Naive B cell (primary cell): Measurements from ENCODE around the gene CCDC201. TPM values are rescaled to one million over a fixed set of nuclear protein-coding genes. Genes with fewer than 3 reads are reported as not detected.

Experiments
- ATAC-seq, 2 donors: fragments of 150-1000 bp; cut with Tn5 transposase; 2 replicates each; pipeline ENCODE4 v1.10.0; 2021; ENCODE audit warnings: low read depth in 2 of 2, mild to moderate bottlenecking in 2 of 2, moderate library complexity in 2 of 2
- DNase-seq: peaks from one replicate; pipeline ENCODE4 v3.0.0; 2022
- H3K27ac Mint-ChIP-seq, 6 donors: one replicate each; pipeline ENCODE4 v1.8.0; 2020 to 2022; ENCODE audit warnings: mild to moderate bottlenecking in 6 of 6, mixed read lengths in 6 of 6, moderate library complexity in 5 of 6, inconsistent platforms in 2 of 6
- H3K27me3 Mint-ChIP-seq, 3 donors: one replicate each; pipeline ENCODE4 v1.8.0; 2021 to 2022; ENCODE audit warnings: mixed read lengths in 3 of 3, mild to moderate bottlenecking in 1 of 3
- H3K36me3 Mint-ChIP-seq, 2 donors: one replicate each; pipeline ENCODE4 v1.8.0; 2020 to 2022; ENCODE audit warnings: mixed read lengths in 2 of 2, inconsistent platforms in 1 of 2, mild to moderate bottlenecking in 1 of 2
- H3K4me1 Mint-ChIP-seq, 3 donors: one replicate each; pipeline ENCODE4 v1.8.0; 2020 to 2022; ENCODE audit warnings: mixed read lengths in 3 of 3, inconsistent platforms in 1 of 3, mild to moderate bottlenecking in 1 of 3, moderate library complexity in 1 of 3
- H3K4me3 Mint-ChIP-seq, 8 donors: one replicate each; pipeline ENCODE4 v1.8.0; 2020 to 2022; ENCODE audit warnings: mild to moderate bottlenecking in 8 of 8, mixed read lengths in 8 of 8, moderate library complexity in 8 of 8, inconsistent platforms in 2 of 8
- H3K9me3 Mint-ChIP-seq, 7 donors: one replicate each; pipeline ENCODE4 v1.8.0; 2020 to 2022; ENCODE audit warnings: mixed read lengths in 7 of 7, mild to moderate bottlenecking in 5 of 7, inconsistent platforms in 2 of 7, moderate library complexity in 1 of 7
- polyA plus RNA-seq, 6 donors: library from polyadenylated mRNA; unstranded; fragments of 300-500 nt; fragmentation: Illumina TruSeq; gene quantifications; one replicate each; pipeline ENCODE4 v1.2.3, GENCODE V29; 2021; ENCODE audit warnings: low read depth in 6 of 6

The CCDC201 gene
- polyA plus RNA-seq, 6 donors from 2014 or later: not detected

- H3K4me3 Mint-ChIP-seq: no peak overlapping the region
- H3K27me3 Mint-ChIP-seq: peaks cover 62 to 73% (median 71%) of the 10 kb centered on the region in 3 donors
- no peaks in the 10 kb centered on the region for H3K36me3 Mint-ChIP-seq
- no peaks in the 10 kb centered on the region for H3K4me1 Mint-ChIP-seq
- DNase-seq (peak; percentile 16), ATAC-seq (no peak)
- H3K9me3 Mint-ChIP-seq: peaks cover 0 to 3% (median 0%) of the 10 kb centered on the region in 7 donors
- H3K27ac Mint-ChIP-seq: no peak overlapping the region
Measured at GRCh38 chr7:45890902-45891461, 18.1 kb upstream of the CCDC201 start.

DNA sequence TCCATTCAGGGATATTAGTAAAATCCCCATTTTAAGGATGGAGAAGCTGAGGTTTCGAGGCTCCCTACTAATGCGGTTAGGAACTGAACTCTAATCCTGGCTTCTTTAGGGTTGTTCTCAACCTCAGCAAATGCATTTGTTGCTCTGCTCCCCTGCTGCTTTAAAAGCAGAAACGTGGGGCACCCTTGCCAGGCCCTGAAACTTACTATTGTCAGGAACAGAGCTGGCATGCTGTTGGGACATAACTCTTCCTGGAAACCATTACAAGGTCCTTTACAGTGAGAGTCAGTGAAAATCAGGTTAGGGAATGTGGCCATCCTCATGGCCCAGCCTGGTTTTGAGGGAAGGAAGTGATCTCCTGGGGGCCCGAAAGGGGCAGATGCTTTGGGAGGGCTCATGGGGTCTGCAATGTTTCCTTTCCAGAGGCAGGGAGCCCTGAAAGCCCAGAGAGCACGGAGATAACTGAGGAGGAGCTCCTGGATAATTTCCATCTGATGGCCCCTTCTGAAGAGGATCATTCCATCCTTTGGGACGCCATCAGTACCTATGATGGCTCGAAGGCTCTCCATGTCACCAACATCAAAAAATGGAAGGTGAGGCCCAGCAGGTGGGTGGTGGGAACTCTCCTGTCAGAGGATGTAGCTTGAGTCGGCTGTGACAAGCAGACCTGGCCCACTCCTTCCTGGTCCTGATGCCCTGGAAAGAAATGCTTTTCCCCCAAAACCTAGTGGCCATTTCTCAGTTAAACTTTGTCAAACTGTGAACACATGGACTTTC is 17.4 kb upstream of the CCDC201 start:
- peaks cover 0 to 3% (median 0%) of the 10 kb centered on the region in 7 donors for H3K9me3 Mint-ChIP-seq
- no peak for DNase-seq
- H3K4me1 Mint-ChIP-seq: no peaks in the 10 kb centered on the region
- no peaks in the 10 kb centered on the region for H3K36me3 Mint-ChIP-seq
- ATAC-seq: no peak
- no peak overlapping the region for H3K27ac Mint-ChIP-seq
- peaks cover 62 to 70% (median 69%) of the 10 kb centered on the region in 3 donors for H3K27me3 Mint-ChIP-seq
- H3K4me3 Mint-ChIP-seq: no peak overlapping the region

DNA sequence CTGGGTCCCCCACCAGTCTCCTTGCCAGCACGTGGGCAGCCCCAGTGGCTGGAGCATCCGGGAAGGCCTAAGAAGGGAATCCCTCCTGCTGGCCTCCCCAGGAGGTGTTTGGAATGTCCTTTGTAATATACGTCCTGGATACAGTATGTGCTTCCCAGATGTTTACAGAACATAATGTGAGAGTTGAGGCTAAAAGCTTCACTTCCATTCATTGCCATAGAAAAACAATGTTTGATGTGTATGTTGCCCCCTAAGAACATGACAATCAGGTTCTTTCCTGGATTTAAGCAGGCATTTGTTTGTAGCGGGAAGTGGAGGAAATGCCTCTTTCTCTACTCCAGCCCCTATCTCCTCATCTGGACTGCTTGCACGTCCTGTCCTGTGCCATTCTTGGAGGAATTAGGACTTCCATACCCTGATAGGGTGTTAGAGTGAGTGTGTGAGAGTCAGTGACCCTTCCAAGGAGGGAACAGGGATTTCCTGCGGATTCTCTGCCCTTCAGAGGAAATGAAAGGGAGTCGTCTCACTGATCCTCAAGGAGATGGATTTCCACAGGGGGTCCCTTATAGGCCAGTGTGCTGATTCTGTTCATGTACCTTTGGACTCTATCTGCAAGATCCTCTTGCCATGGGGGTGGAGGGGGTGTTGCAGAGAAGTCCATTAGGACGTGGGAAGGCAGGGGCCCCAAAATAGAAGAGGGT is 16.6 kb upstream of the CCDC201 start:
- Mint-ChIP-seq H3K4me1 (no peaks in the 10 kb centered on the region), H3K4me3 (no peak overlapping the region), H3K9me3 (peaks cover 0 to 2% (median 0%) of the 10 kb centered on the region in 7 donors), H3K36me3 (no peaks in the 10 kb centered on the region), H3K27ac (no peak overlapping the region), H3K27me3 (peaks cover 64 to 72% (median 71%) of the 10 kb centered on the region in 3 donors)
- ATAC-seq (no peak), DNase-seq (no peak)

- H3K27ac Mint-ChIP-seq: no peak overlapping the region
- no peaks in the 10 kb centered on the region for H3K36me3 Mint-ChIP-seq
- no peaks in the 10 kb centered on the region for H3K4me1 Mint-ChIP-seq
- H3K9me3 Mint-ChIP-seq: peaks cover 0 to 2% (median 0%) of the 10 kb centered on the region in 7 donors
- no peak overlapping the region for H3K4me3 Mint-ChIP-seq
- ATAC-seq (no peak), DNase-seq (no peak)
- H3K27me3 Mint-ChIP-seq: peaks cover 60 to 72% (median 71%) of the 10 kb centered on the region in 3 donors
Measured at GRCh38 chr7:45888993-45889366, 16.1 kb upstream of the CCDC201 start.

- peaks cover 54 to 71% (median 69%) of the 10 kb centered on the region in 3 donors for H3K27me3 Mint-ChIP-seq
Measured at GRCh38 chr7:45888185-45888992, 15.5 kb upstream of the CCDC201 start, which contains the start of gene IGFBP1. IGFBP1 (plus strand) TSS chr7:45888488; CDS start chr7:45888653, 165 bp downstream.

GRCh38 chr7:45886931-45887667 is 14.2 kb upstream of the CCDC201 start:
- no peaks in the 10 kb centered on the region for H3K36me3 Mint-ChIP-seq
- ATAC-seq: no peak
- no peak overlapping the region for H3K27ac Mint-ChIP-seq
- H3K4me3 Mint-ChIP-seq: no peak overlapping the region
- peaks cover 45 to 72% (median 70%) of the 10 kb centered on the region in 3 donors for H3K27me3 Mint-ChIP-seq
- H3K9me3 Mint-ChIP-seq: peaks cover 0 to 4% (median 0%) of the 10 kb centered on the region in 7 donors
- no peak for DNase-seq
- no peaks in the 10 kb centered on the region for H3K4me1 Mint-ChIP-seq

More at GRCh38 chr7:45888185-45888992, 15.5 kb upstream of the CCDC201 start, which contains the start of gene IGFBP1:
- peak within 1 kb of the TSS in 1 of 8 donors; percentile 38 for H3K4me3 Mint-ChIP-seq
- no peaks in the 10 kb centered on the region for H3K4me1 Mint-ChIP-seq
- H3K36me3 Mint-ChIP-seq: no peaks in the 10 kb centered on the region
- H3K9me3 Mint-ChIP-seq: peaks cover 0 to 2% (median 0%) of the 10 kb centered on the region in 7 donors
- H3K27ac Mint-ChIP-seq: peak within 1 kb of the TSS in 1 of 6 donors; percentile 21
- no peak for DNase-seq
- ATAC-seq: no peak

DNA sequence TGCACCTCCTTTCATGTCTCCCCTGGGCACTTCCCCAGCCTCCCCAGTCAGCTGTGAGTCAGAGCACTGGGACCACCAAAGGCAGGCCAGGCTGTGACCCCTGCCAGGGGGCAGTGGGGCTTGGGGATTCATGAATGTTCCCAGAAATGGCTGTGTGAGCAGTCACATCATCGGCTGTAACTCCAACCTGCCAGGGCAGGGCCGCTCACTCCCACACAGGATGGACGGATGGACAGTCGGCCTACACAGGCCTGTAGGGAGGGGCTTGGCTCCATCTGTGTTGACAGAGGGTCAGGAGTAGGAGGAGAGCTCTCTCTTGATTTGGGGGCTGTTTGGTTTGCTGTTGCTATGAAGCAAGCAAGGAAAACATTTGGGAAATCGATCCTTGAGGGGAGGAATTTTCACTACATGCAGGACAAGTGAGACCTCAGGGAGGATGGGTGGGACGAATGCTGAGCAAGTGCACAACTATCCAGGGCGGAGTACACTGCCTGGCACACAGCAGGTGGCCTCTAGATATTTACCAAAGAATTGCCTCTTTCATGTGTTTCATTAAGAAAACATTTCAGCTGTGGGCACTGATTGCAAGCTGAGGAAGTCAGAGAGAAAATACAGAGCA is 12.5 kb upstream of the CCDC201 start:
- H3K4me3 Mint-ChIP-seq: no peak overlapping the region
- ATAC-seq: no peak
- no peaks in the 10 kb centered on the region for H3K4me1 Mint-ChIP-seq
- peaks cover 40 to 66% (median 55%) of the 10 kb centered on the region in 3 donors for H3K27me3 Mint-ChIP-seq
- no peak overlapping the region for H3K27ac Mint-ChIP-seq
- no peak for DNase-seq
- peaks cover 0 to 9% (median 0%) of the 10 kb centered on the region in 7 donors for H3K9me3 Mint-ChIP-seq
- H3K36me3 Mint-ChIP-seq: no peaks in the 10 kb centered on the region

DNA sequence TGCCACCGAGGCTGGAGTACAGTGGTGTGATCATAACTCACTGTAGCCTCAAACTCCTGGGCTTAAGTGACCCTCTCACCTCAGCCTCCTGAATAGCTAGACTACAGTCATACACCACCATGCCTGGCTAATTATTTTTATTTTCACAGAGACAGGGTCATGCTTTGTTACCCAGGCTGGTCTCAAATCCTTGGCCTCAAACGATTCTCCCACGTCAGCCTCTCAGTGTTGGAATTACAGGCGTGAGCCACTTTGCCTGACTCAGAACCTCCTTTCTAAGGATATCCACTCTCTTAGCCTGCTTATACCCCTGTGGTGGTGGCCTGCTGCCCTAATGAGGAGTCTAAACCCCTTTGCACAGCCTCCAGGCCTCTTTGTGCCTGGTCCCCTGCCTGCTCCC is 11.3 kb upstream of the CCDC201 start:
- ATAC-seq (no peak), DNase-seq (no peak)
- Mint-ChIP-seq H3K4me3 (no peak overlapping the region), H3K27ac (no peak overlapping the region), H3K9me3 (peaks cover 2 to 16% (median 4%) of the 10 kb centered on the region in 7 donors), H3K36me3 (no peaks in the 10 kb centered on the region), H3K27me3 (peaks cover 33 to 54% (median 45%) of the 10 kb centered on the region in 3 donors), H3K4me1 (no peaks in the 10 kb centered on the region)

DNA sequence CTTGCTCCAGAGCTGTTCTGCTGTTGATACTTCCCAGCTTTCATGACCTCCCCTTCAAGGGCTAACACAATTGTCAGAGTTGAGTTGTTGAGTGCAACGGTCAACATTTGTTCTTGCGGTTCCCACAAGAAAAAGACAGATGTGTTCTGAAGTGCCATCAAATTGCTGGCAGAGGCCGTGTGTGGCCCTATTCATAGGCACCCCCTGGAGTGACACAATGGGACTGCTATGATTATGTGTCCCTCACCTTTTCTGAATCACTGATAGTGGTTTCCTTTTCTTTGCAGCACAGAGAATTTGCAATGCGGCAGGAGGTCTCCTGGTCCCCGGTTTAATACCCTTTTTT is 9.6 kb upstream of the CCDC201 start:
- peaks cover 0 to 11% of the 10 kb centered on the region in 2 donors for H3K36me3 Mint-ChIP-seq
- no peak overlapping the region for H3K4me3 Mint-ChIP-seq

GRCh38 chr7:45881759-45882464 is 9.0 kb upstream of the CCDC201 start:
- Mint-ChIP-seq H3K36me3 (peaks cover 0 to 15% of the 10 kb centered on the region in 2 donors), H3K27me3 (peaks cover 25 to 41% (median 37%) of the 10 kb centered on the region in 3 donors), H3K4me1 (no peaks in the 10 kb centered on the region), H3K27ac (no peak overlapping the region), H3K4me3 (no peak overlapping the region), H3K9me3 (peaks cover 9 to 30% (median 21%) of the 10 kb centered on the region in 7 donors)
- no peak for DNase-seq
- ATAC-seq: no peak

More for the DNA sequence above, 9.6 kb upstream of the CCDC201 start:
- ATAC-seq (no peak), DNase-seq (no peak)
- H3K27ac Mint-ChIP-seq: no peak overlapping the region
- H3K27me3 Mint-ChIP-seq: peaks cover 27 to 46% (median 43%) of the 10 kb centered on the region in 3 donors
- H3K9me3 Mint-ChIP-seq: peaks cover 4 to 30% (median 18%) of the 10 kb centered on the region in 7 donors
- no peaks in the 10 kb centered on the region for H3K4me1 Mint-ChIP-seq

DNA sequence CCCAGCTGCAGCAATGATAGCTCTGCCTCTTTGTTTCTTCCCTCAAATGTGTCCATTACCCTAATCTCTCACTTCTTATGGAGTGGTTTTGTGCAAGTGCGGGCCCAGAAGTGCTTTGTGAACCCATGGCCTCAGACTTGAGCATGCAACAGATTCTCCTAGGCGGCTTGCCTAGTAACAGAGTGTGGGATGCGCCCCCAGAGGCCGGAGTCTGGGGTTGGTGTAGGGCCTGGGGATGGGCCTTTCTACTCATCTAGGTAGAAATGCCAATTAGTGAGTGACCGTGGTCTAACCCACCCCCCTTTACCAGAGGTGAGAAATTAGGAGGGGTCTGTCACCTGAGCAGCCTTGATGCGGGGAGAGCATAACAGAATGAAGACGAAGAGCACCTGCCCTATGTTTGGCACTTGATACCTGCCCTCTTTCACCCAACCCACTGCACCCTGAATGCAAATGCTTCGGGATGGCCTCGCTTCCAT is 8.4 kb upstream of the CCDC201 start:
- H3K4me1 Mint-ChIP-seq: no peaks in the 10 kb centered on the region
- peaks cover 9 to 30% (median 21%) of the 10 kb centered on the region in 7 donors for H3K9me3 Mint-ChIP-seq
- peaks cover 19 to 35% (median 32%) of the 10 kb centered on the region in 3 donors for H3K27me3 Mint-ChIP-seq
- no peak overlapping the region for H3K4me3 Mint-ChIP-seq
- peaks cover 0 to 15% of the 10 kb centered on the region in 2 donors for H3K36me3 Mint-ChIP-seq
- no peak overlapping the region for H3K27ac Mint-ChIP-seq
- DNase-seq (no peak), ATAC-seq (no peak)
